K562 (cell line): ENCODE measurements around the gene RNF34. TPM values are rescaled to one million over a fixed set of nuclear protein-coding genes. Genes with fewer than 3 reads are reported as not detected.

Experiments
- C11orf30 ChIP-seq: fragments of 450-650 bp; IDR thresholded peaks from 2 replicates; pipeline ENCODE4 v1.6.1; 2016; ENCODE audit warnings: low read depth, mild to moderate bottlenecking
- DNMT1 ChIP-seq: fragments of 450-650 bp; IDR thresholded peaks from 2 replicates; pipeline ENCODE4 v1.6.1; 2016; ENCODE audit warnings: antibody characterized with exemption, mild to moderate bottlenecking
- MEF2D ChIP-seq: conservative IDR thresholded peaks from 2 replicates; pipeline ENCODE4 v1.6.1; 2016; ENCODE audit warnings: low read depth, missing genetic modification characterization, missing compliant biosample characterization
- MGA ChIP-seq: fragments of 450-650 bp; IDR thresholded peaks from 2 replicates; pipeline ENCODE4 v1.6.1; 2016; ENCODE audit warnings: mild to moderate bottlenecking, moderate library complexity
- polyA plus RNA-seq, 8 experiments: library from polyadenylated mRNA; depleted of rRNA in 4 of 8; stranded (reverse) in 5 of 8; unstranded in 3 of 8; fragments of >200 nt; fragmentation: Nextera tagmentation in 2 of 8; fragmentation: Illumina TruSeq in 1 of 8; extraction: Ambion mirVana in 2 of 8; extraction: Trizol in 1 of 8; gene quantifications; 2 replicates each; pipeline versions ENCODE4 v1.2.1 to v1.2.3, GENCODE V29; 2011 to 2014; ENCODE audit warnings: inconsistent platforms in 1 of 8, missing spikeins in 1 of 8
- total RNA-seq, 7 experiments: library from RNA; depleted of rRNA in 6 of 7; stranded (reverse); fragments of >200 nt in 6 of 7; fragmentation: Illumina TruSeq in 2 of 7; extraction: Trizol in 2 of 7; gene quantifications; 2 replicates each; pipeline versions ENCODE4 v1.2.1 to v1.2.3, GENCODE V29; 2011 to 2021; ENCODE audit warnings: low replicate concordance in 1 of 7
- TF ChIP-seq, protein P1 (sequence below): fragments of 250-450 bp; sonication (Bioruptor Pico); IDR thresholded peaks from 2 replicates; pipeline ENCODE4 v1.8.0; 2021; ENCODE audit warnings: borderline replicate concordance, mild to moderate bottlenecking, moderate library complexity; ENCODE audit not compliant: poor library complexity, severe bottlenecking

The RNF34 gene
- total and polyA plus RNA-seq, 9 of the 15 experiments (the other 6 are each of a cell fraction or from before 2014, with no cell fraction given) = 41.7 to 88.9 (median 54.1) TPM

GRCh38 chr12:121399391-121400331 lies at the start of gene RNF34 (continued):
- TF ChIP-seq, protein P1, sequence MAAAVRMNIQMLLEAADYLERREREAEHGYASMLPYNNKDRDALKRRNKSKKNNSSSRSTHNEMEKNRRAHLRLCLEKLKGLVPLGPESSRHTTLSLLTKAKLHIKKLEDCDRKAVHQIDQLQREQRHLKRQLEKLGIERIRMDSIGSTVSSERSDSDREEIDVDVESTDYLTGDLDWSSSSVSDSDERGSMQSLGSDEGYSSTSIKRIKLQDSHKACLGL (CRISPR knock-in tag) = no peak
- peak; percentile 94 for TF ChIP-seq MGA
- TF ChIP-seq MEF2D (tag) = 0 out of 2 replicates have a peak, but pooled peaks have one; percentile 24
- TF ChIP-seq C11orf30 = no peak
- no peak for TF ChIP-seq DNMT1
